IPS-18a (cell line): ENCODE measurements around the gene SRSF1.

Experiments used
- H3K27ac ChIP-seq: one replicate; pipeline ENCODE4 v1.5.1; 2013; ENCODE audit warnings: low read length
- H3K27me3 ChIP-seq: one replicate; pipeline ENCODE4 v1.6.1; 2013; ENCODE audit warnings: mild to moderate bottlenecking, low read length; ENCODE audit not compliant: control insufficient read depth, insufficient read depth
- H3K36me3 ChIP-seq: one replicate; pipeline ENCODE4 v1.6.1; 2013; ENCODE audit warnings: low read depth, low read length; ENCODE audit not compliant: control insufficient read depth
- H3K4me1 ChIP-seq: one replicate; pipeline ENCODE4 v1.6.1; 2013; ENCODE audit warnings: low read depth, low read length; ENCODE audit not compliant: control insufficient read depth
- H3K4me3 ChIP-seq: one replicate; pipeline ENCODE4 v1.5.1; 2013; ENCODE audit warnings: low read length
- H3K9ac ChIP-seq: one replicate; pipeline ENCODE4 v1.6.1; 2013; ENCODE audit warnings: mild to moderate bottlenecking, low read length, moderate library complexity
- H3K9me3 ChIP-seq: one replicate; pipeline ENCODE4 v1.6.1; 2013; ENCODE audit warnings: low read depth, low read length; ENCODE audit not compliant: control insufficient read depth

The SRSF1 gene

GRCh38 chr17:57956291-57957119, 50.5 kb downstream of the SRSF1 start:
- H3K4me1 ChIP-seq = peaks cover 17% of the 10 kb centered on the region
- peaks cover 43% of the 10 kb centered on the region for H3K27me3 ChIP-seq
- no peaks in the 10 kb centered on the region for H3K36me3 ChIP-seq
- H3K9me3 ChIP-seq = no peaks in the 10 kb centered on the region
- no peak overlapping the region for H3K9ac ChIP-seq
- H3K4me3 ChIP-seq = peak overlapping the region; percentile 40
- H3K27ac ChIP-seq = no peak overlapping the region

DNA sequence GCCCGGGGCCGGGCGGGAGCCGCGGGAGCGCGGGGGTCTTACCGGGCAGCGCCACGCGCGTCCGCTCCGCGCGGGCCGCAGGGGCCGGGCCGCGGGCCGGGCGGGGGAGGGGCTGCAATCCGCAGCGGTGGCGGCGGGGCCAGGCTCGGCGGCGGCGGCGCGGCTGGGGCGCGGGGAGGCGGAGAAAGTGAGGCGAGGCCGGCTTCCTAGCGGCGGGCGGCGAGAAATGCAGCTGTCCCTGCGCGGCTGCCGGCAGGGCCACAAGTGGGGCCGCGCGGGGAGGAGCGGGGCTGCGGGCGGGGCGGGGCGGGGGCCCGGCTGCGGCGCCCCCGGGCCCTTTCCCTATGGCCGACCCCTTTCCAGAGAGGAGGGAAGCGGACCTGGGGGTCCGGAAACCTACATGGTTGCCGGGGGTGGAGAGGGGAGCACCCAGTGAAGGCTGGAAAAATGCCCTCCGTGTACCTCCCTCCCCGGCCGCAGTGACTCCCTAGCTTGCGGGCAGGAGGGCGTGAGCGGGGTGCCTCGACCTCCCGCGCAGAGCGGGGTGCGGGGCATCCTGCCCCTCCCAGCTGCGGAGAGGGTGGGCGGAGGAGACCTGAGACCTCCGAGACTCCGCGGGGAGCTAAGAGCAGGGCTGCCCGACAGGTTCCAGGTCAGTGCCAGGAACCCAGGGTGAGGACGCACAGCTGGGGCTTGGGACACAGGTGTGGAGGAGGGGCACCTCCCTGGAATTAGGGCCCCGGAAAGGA, 51.7 kb downstream of the SRSF1 start, which contains the start of gene CUEDC1:
Gene CUEDC1 (minus strand): TSS at position 230 of the 749 bp plus-strand sequence. CDS start 69,848 bp downstream, outside the sequence.
- no peak within 1 kb of the TSS for H3K27ac ChIP-seq

DNA sequence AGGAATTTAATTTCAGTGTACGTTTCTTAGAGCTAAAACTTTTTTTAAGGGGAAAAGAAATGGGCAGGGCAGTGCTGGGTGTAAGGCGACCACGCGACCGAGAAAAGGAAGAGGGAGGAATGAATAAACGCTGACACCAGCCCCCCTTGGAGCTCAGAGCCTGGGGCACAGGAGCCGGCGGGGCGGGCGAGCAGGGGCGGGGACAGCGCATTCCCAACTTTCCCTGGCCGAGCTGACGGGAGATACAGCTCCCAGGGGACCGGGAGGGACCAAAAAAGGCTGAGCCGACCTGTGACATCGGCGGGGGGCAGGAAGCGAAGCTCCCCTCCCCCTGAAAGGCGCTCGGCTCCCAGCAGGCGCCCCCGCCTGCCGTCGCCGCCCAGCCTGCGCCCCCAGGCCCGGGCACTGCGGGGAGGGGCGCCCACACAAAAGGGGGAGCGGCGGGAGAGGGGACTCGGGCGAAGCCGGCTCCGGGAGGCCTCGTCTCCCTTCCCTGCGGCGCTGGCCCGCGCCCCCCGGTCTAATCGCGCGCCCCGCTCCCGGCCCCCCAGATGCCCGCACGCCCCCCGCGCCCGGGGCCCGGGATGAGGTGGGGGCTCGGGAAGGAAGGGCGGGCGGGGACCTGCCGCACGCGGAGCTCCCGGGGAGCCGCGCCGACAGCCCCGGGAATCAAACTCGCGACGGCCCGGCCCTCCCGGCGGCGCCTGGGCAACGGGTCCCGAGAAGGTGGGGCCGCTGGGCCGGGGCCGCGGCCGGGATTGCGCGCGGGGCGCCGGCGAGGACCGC, 52.5 kb downstream of the SRSF1 start:
- H3K9ac ChIP-seq = no peak overlapping the region
- no peaks in the 10 kb centered on the region for H3K9me3 ChIP-seq
- no peaks in the 10 kb centered on the region for H3K36me3 ChIP-seq
- peak overlapping the region; percentile 60 for H3K4me3 ChIP-seq
- H3K27me3 ChIP-seq = peaks cover 43% of the 10 kb centered on the region
- peaks cover 24% of the 10 kb centered on the region for H3K4me1 ChIP-seq
- no peak overlapping the region for H3K27ac ChIP-seq

More for the DNA sequence above, 51.7 kb downstream of the SRSF1 start, which contains the start of gene CUEDC1:
- no peak within 1 kb of the TSS for H3K9ac ChIP-seq
- H3K4me3 ChIP-seq = peak within 1 kb of the TSS; percentile 60
- peaks cover 43% of the 10 kb centered on the region for H3K27me3 ChIP-seq
- peaks cover 24% of the 10 kb centered on the region for H3K4me1 ChIP-seq
- H3K36me3 ChIP-seq = no peaks in the 10 kb centered on the region
- no peaks in the 10 kb centered on the region for H3K9me3 ChIP-seq

GRCh38 chr17:57953705-57954396, 53.2 kb downstream of the SRSF1 start:
- H3K27ac ChIP-seq = no peak overlapping the region
- no peaks in the 10 kb centered on the region for H3K9me3 ChIP-seq
- H3K27me3 ChIP-seq = peaks cover 43% of the 10 kb centered on the region
- no peaks in the 10 kb centered on the region for H3K36me3 ChIP-seq
- peaks cover 28% of the 10 kb centered on the region for H3K4me1 ChIP-seq
- H3K9ac ChIP-seq = no peak overlapping the region
- H3K4me3 ChIP-seq = peak overlapping the region; percentile 60
